ENCODE results near the gene PDE1C.
A peak's percentile ranks its signal among the peaks of the same experiment; 100 is the strongest.

Gene PDE1C

DNA sequence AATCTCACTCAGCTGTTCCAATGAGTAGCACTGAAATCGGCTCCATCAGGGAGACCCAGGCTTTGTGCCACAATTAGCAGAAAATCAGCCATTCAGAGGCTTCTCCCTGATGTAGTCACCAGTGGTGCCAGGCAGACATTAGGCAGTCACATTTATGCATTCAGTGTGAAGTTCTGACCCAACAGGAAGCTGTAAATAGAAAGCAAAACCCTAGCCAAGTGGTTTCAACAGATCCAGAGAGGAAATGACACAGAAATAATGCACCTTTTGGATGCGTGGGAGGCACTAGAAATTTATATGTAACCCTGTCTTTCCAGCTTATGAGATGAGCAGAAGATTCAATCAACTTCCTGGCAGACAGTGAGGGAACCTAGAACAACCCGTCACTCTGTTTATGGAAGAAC lies 186.4 kb downstream of the PDE1C start:
- no peaks in the 10 kb centered on the region for H3K27me3 ChIP-seq (ENCODE audit: control insufficient read depth, insufficient read depth, low read length)
- no peak overlapping the region for H3K4me3 ChIP-seq (ENCODE audit: low read length)
- peak overlapping the region; percentile 32 for H3K27ac ChIP-seq (ENCODE audit: low read depth, low read length)
- H3K36me3 ChIP-seq (ENCODE audit: control insufficient read depth, insufficient read depth, low read length) = no peaks in the 10 kb centered on the region
- no peak overlapping the region for H3K9ac ChIP-seq (ENCODE audit: low read length)
- peaks cover 9% of the 10 kb centered on the region for H3K4me1 ChIP-seq (ENCODE audit: control insufficient read depth, insufficient read depth, low read length)

DNA sequence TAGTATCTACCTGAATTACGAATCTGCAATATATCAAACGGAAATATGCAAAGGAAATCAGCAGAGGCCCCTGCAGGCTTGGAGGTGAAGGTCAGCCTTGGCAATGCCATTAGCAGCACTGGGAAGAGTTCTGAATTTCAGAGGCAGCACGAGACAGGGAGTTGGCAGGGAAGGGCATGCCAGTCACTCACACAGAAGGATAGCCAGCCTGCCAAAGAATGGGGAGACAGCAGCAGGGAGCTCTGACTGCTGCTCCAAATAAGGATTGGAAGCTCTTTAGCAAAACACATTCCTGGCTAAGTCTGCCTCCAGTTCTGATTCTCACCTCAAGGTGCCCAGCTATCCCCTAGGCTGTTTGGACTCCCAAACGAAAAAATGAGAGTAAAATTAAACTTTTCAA lies 188.0 kb downstream of the PDE1C start:
- no peak overlapping the region for H3K27ac ChIP-seq (ENCODE audit: low read depth, low read length)
- H3K27me3 ChIP-seq (ENCODE audit: control insufficient read depth, insufficient read depth, low read length) = no peaks in the 10 kb centered on the region
- no peak overlapping the region for H3K4me3 ChIP-seq (ENCODE audit: low read length)
- peaks cover 9% of the 10 kb centered on the region for H3K4me1 ChIP-seq (ENCODE audit: control insufficient read depth, insufficient read depth, low read length)
- no peak overlapping the region for H3K9ac ChIP-seq (ENCODE audit: low read length)
- H3K36me3 ChIP-seq (ENCODE audit: control insufficient read depth, insufficient read depth, low read length) = no peaks in the 10 kb centered on the region

DNA sequence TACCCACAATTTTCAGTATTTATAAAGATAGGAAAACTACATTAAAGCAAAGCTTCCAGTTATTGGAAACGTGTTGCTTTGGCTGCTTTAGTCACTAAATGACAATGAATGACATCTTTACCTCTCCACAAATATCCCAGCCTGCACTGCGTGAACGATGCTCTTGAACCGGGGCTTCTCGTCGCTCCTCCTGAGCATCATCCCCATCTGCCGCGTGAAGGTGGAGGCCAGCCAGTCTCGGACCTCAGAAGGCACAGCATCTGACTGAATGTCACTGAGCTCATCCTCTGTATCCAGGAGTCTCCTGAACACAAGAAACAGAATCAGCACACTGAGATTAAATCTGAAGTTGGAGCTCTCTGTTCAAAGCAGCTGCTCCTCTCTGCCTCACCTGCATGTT lies 191.3 kb downstream of the PDE1C start:
- H3K9ac ChIP-seq (ENCODE audit: low read length) = no peak overlapping the region
- H3K27ac ChIP-seq (ENCODE audit: low read depth, low read length) = no peak overlapping the region
- H3K4me3 ChIP-seq (ENCODE audit: low read length) = no peak overlapping the region
- H3K27me3 ChIP-seq (ENCODE audit: control insufficient read depth, insufficient read depth, low read length) = no peaks in the 10 kb centered on the region
- H3K36me3 ChIP-seq (ENCODE audit: control insufficient read depth, insufficient read depth, low read length) = no peaks in the 10 kb centered on the region
- H3K4me1 ChIP-seq (ENCODE audit: control insufficient read depth, insufficient read depth, low read length) = peaks cover 7% of the 10 kb centered on the region

DNA sequence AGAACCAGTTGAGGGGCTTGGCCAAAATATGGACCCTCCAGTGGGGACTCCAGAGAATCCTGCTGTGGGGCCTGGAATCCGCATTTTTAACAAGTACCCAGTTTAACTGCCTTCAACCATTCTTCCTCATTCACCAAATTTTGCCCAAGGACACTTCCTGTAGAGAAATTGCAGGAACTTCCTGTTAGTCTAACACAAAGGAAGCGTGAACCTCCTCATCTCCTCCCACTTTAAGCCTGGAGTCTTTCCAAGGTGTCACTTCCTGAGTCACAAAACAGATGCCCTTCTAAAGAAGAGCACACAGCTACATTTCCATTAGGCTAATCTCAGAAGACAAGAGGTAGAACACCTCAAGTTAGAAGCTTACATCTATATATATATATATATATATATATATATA lies 194.8 kb downstream of the PDE1C start:
- Histone ChIP-seq H3K4me1 (ENCODE audit: control insufficient read depth, insufficient read depth, low read length) (no peaks in the 10 kb centered on the region), H3K36me3 (ENCODE audit: control insufficient read depth, insufficient read depth, low read length) (no peaks in the 10 kb centered on the region), H3K4me3 (ENCODE audit: low read length) (no peak overlapping the region), H3K27ac (ENCODE audit: low read depth, low read length) (no peak overlapping the region), H3K27me3 (ENCODE audit: control insufficient read depth, insufficient read depth, low read length) (no peaks in the 10 kb centered on the region), H3K9ac (ENCODE audit: low read length) (no peak overlapping the region)

DNA sequence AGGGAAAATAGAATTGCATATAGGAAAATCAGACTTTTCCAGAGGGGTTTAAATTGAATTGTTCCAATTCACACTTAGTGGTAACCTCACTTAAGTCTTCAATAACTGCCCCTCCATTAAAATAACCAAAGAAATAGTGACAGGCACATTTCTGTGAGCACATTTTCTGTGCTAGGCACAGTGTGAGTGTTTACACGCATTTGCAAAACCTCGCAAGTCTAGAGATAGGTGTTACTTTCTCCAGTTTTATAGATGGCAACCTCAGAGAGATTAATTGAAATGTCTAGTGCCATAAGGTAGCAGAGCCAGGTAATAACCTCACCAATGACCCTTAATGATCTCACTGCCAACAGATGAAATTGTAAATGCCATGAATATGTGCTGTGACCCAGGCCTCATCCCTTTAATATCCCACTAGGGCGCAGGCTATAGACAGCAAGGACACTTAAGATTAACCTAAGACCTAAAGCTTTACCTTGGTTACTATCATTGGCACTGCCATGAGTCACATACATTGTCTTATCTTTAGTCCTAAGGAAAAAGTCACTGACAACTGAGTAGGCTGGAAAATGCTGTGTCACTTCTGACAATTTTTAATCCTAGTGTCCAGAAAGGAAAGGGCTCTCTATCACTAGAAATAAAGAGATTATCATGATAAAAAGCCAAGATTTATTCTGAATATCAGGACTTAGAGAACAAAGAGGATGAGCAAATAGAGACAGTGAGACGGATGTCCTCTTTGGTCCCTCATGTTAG lies 195.4 kb downstream of the PDE1C start:
- Histone ChIP-seq H3K4me3 (ENCODE audit: low read length) (no peak overlapping the region), H3K36me3 (ENCODE audit: control insufficient read depth, insufficient read depth, low read length) (no peaks in the 10 kb centered on the region), H3K9ac (ENCODE audit: low read length) (no peak overlapping the region), H3K27me3 (ENCODE audit: control insufficient read depth, insufficient read depth, low read length) (no peaks in the 10 kb centered on the region), H3K4me1 (ENCODE audit: control insufficient read depth, insufficient read depth, low read length) (no peaks in the 10 kb centered on the region), H3K27ac (ENCODE audit: low read depth, low read length) (no peak overlapping the region)

DNA sequence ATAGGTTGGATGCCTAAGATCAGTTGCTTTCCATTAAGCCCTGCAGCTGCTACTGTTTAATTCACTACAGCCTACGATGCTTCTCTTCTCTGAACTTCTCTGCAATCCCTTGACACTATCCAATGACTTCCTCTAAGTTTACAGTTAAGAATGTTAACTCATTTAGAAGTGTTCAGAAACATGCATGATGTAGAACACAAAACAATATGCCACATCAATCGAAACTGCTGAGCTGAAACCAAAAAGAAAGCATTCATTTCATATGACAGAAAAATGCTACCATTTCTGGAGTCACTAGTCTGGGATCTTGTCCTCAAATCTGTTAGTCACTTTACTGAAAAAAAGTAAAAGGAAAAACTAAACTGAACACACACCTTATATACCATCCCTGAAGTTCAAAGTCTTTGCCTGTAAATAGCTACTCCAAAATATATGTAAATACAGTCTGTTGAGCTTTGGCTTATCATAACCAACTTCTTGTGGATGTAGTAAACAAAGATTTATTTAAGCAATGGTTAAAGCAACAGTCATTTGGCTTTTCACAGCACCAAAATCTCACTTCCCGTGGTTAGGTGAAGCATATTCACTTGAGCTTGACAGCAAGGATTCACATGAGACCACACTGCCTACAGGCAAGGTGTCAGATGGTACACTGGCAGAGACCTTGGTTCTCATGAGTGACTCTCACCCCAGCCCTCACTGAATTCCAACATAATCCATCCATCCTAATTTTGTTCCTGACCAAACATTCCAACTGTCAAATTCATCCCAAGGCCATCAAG lies 196.2 kb downstream of the PDE1C start:
- H3K27ac ChIP-seq (ENCODE audit: low read depth, low read length) = no peak overlapping the region
- H3K27me3 ChIP-seq (ENCODE audit: control insufficient read depth, insufficient read depth, low read length) = no peaks in the 10 kb centered on the region
- H3K4me3 ChIP-seq (ENCODE audit: low read length) = no peak overlapping the region
- no peak overlapping the region for H3K9ac ChIP-seq (ENCODE audit: low read length)
- no peaks in the 10 kb centered on the region for H3K36me3 ChIP-seq (ENCODE audit: control insufficient read depth, insufficient read depth, low read length)
- H3K4me1 ChIP-seq (ENCODE audit: control insufficient read depth, insufficient read depth, low read length) = no peaks in the 10 kb centered on the region

DNA sequence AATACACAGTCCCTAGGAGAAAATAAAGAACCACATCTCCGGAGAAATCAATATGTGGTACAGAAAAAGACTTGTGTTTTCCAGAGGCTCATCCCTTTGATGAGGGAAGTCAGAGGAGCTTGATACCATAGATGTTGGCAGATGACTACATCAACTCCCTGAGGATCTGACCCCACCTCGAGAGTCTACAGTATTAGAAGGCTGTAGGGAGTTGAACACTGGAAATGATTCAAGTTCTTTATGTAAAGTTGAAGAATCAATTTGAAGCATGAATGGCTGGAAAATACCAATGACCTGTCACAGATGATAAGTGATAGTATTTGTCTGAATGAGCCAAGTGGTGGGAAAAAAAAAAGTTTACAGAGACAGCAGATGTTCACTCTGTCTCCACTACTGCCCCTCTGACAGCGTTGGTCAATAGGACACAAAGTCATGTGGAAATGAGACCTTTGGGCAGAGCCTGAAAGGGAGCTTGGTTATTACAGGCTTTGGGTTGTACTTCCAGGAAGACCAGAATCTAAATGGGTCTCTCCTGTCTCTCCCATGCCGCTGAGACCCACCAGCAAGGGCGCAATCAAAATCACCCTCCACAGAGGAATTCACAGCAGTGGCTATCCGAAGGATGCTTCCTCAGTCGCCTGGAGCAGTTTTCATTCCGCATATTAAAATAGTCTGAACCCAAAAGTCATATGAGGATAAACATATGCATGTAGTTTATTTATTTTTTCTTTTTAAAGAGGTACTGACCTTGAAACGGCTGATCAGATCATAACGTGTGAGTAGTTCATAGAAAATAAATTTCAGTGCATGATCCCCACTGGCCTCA lies 197.4 kb downstream of the PDE1C start:
- no peak overlapping the region for H3K4me3 ChIP-seq (ENCODE audit: low read length)
- no peaks in the 10 kb centered on the region for H3K36me3 ChIP-seq (ENCODE audit: control insufficient read depth, insufficient read depth, low read length)
- no peaks in the 10 kb centered on the region for H3K4me1 ChIP-seq (ENCODE audit: control insufficient read depth, insufficient read depth, low read length)
- no peaks in the 10 kb centered on the region for H3K27me3 ChIP-seq (ENCODE audit: control insufficient read depth, insufficient read depth, low read length)
- H3K9ac ChIP-seq (ENCODE audit: low read length) = no peak overlapping the region
- no peak overlapping the region for H3K27ac ChIP-seq (ENCODE audit: low read depth, low read length)

DNA sequence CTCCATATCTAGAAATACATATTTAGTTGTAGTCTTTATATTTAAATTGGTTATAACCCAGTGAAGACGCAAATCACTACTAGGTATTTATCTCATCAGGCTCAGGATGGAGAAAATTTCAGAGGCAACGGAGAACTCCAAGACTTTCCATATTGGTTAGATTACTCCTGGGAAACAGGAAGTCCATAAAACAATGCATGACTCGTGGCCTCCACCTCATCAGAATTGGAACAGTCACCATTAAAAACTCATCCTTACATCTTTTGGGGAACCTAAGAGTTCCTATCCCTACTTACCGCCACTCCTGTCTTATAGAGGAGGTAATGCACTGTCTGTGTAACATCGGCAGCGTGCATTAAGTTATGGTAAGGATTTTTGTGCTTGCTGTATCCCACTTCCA lies 205.6 kb downstream of the PDE1C start:
- Histone ChIP-seq H3K4me1 (ENCODE audit: control insufficient read depth, insufficient read depth, low read length) (no peaks in the 10 kb centered on the region), H3K36me3 (ENCODE audit: control insufficient read depth, insufficient read depth, low read length) (no peaks in the 10 kb centered on the region), H3K4me3 (ENCODE audit: low read length) (no peak overlapping the region), H3K9ac (ENCODE audit: low read length) (no peak overlapping the region), H3K27me3 (ENCODE audit: control insufficient read depth, insufficient read depth, low read length) (no peaks in the 10 kb centered on the region), H3K27ac (ENCODE audit: low read depth, low read length) (no peak overlapping the region)

DNA sequence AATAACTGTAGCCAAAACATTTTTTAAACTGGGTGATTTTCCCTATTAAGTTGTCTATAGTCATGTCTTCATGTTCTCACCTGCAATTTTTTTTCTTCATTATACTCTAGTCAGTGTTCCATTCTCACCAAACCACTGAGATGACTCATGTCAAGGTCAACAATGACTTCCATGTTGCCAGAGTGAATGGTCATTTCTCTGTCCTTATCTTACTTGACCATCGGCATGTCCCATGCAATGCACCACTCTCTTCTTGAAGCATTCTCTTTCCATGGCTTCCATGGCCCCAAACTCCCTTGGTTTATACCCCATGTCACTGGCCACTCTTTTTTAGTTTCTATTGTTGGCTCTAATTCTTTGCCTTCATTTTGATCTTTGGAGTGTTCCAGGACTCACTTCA lies 209.3 kb downstream of the PDE1C start:
- Histone ChIP-seq H3K27me3 (ENCODE audit: control insufficient read depth, insufficient read depth, low read length) (no peaks in the 10 kb centered on the region), H3K4me3 (ENCODE audit: low read length) (no peak overlapping the region), H3K36me3 (ENCODE audit: control insufficient read depth, insufficient read depth, low read length) (no peaks in the 10 kb centered on the region), H3K27ac (ENCODE audit: low read depth, low read length) (no peak overlapping the region), H3K9ac (ENCODE audit: low read length) (no peak overlapping the region), H3K4me1 (ENCODE audit: control insufficient read depth, insufficient read depth, low read length) (no peaks in the 10 kb centered on the region)

DNA sequence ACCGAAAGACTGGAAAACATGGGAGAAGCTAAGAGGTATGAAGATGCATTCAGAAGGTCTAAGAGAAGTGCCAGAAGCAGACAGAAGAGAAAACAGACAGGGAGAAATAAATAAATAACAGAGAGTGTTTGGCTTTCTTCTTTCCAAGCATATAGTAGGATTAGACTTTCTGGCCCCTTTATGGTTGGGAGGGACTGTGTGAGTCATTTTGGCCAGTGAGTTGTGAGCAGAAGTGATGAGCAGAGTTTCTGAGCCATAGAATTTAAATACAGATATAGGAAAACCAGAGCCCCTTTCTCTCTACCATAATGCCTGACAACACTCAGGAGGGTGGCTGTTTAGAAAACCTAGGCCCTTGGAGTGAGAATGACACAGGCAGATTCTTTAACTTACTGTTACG lies 212.2 kb downstream of the PDE1C start:
- no peaks in the 10 kb centered on the region for H3K36me3 ChIP-seq (ENCODE audit: control insufficient read depth, insufficient read depth, low read length)
- no peak overlapping the region for H3K9ac ChIP-seq (ENCODE audit: low read length)
- no peak overlapping the region for H3K27ac ChIP-seq (ENCODE audit: low read depth, low read length)
- H3K4me3 ChIP-seq (ENCODE audit: low read length) = no peak overlapping the region
- no peaks in the 10 kb centered on the region for H3K4me1 ChIP-seq (ENCODE audit: control insufficient read depth, insufficient read depth, low read length)
- no peaks in the 10 kb centered on the region for H3K27me3 ChIP-seq (ENCODE audit: control insufficient read depth, insufficient read depth, low read length)

DNA sequence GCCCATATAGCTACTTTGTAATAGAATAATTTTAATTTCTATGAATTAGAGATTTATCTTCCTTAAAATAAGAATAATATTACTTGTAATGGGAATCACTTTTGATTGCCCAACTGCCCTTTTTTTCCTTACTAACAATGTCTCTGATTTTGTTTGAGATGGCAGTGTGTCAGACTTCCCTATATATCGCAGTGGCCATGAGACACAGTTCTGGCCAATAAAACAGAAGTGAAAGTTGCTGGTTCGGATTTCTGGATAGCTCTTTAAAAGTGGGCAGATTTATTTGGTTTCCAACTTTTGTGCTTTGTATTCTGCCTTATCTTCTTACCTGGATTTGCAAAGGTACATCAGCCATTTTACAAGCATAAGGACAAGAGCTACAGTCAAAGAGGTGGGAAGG lies 213.0 kb downstream of the PDE1C start:
- H3K27me3 ChIP-seq (ENCODE audit: control insufficient read depth, insufficient read depth, low read length) = no peaks in the 10 kb centered on the region
- no peak overlapping the region for H3K4me3 ChIP-seq (ENCODE audit: low read length)
- no peak overlapping the region for H3K27ac ChIP-seq (ENCODE audit: low read depth, low read length)
- no peaks in the 10 kb centered on the region for H3K36me3 ChIP-seq (ENCODE audit: control insufficient read depth, insufficient read depth, low read length)
- no peaks in the 10 kb centered on the region for H3K4me1 ChIP-seq (ENCODE audit: control insufficient read depth, insufficient read depth, low read length)
- no peak overlapping the region for H3K9ac ChIP-seq (ENCODE audit: low read length)

DNA sequence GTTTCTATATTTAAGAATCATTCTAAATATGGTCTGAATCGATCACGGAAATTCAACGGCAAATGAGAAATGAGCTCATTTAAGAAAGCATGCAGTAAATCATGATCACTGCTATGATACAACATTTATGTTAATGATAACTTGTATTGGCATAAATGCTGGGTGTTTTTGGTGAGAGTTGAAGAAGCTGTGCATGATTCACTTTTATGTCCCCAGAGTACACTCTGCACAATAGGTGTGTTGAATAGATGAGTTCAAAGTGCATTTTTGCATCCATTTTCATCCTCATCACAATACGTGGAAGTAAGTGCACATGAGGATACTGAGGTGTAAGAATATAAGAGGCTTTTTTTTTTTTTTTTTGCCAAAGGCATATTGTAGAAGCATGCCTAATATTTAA lies 213.9 kb downstream of the PDE1C start:
- Histone ChIP-seq H3K27me3 (ENCODE audit: control insufficient read depth, insufficient read depth, low read length) (no peaks in the 10 kb centered on the region), H3K4me3 (ENCODE audit: low read length) (no peak overlapping the region)

More for the DNA sequence above, 213.9 kb downstream of the PDE1C start:
- Histone ChIP-seq H3K4me1 (ENCODE audit: control insufficient read depth, insufficient read depth, low read length) (no peaks in the 10 kb centered on the region), H3K27ac (ENCODE audit: low read depth, low read length) (no peak overlapping the region), H3K36me3 (ENCODE audit: control insufficient read depth, insufficient read depth, low read length) (no peaks in the 10 kb centered on the region), H3K9ac (ENCODE audit: low read length) (no peak overlapping the region)

Measured in rectal smooth muscle tissue (tissue), 1 donor.